HepG2 (cell line): ENCODE measurements around the gene NUP214. TPM values are rescaled to one million over a fixed set of nuclear protein-coding genes. Genes with fewer than 3 reads are reported as not detected.

Source experiments
- KLF15 ChIP-seq: sonication (generic); formaldehyde crosslinking; IDR thresholded peaks from 2 replicates; pipeline ENCODE4 v1.8.1; 2023; ENCODE audit warnings: borderline replicate concordance, mild to moderate bottlenecking, inconsistent platforms, missing genetic modification reagents, mixed read lengths
- MXI1 ChIP-seq: IDR thresholded peaks from 3 replicates; pipeline ENCODE4 v1.6.1; 2012; ENCODE audit warnings: low read depth, low read length, inconsistent platforms, borderline replicate concordance
- SKIL ChIP-seq: sonication (generic); formaldehyde crosslinking; IDR thresholded peaks from 2 replicates; pipeline ENCODE4 v1.8.0; 2022; ENCODE audit warnings: missing genetic modification reagents, mild to moderate bottlenecking, moderate library complexity, borderline replicate concordance
- SP4 ChIP-seq: sonication (generic); formaldehyde crosslinking; IDR thresholded peaks from 2 replicates; pipeline ENCODE4 v1.8.1; 2023; ENCODE audit warnings: mild to moderate bottlenecking, missing genetic modification reagents
- ZNF230 ChIP-seq: sonication (generic); formaldehyde crosslinking; IDR thresholded peaks from 2 replicates; pipeline ENCODE4 v1.4.0; 2020; ENCODE audit warnings: mild to moderate bottlenecking, missing genetic modification reagents
- ZNF263 ChIP-seq: sonication (generic); formaldehyde crosslinking; IDR thresholded peaks from 2 replicates; pipeline ENCODE4 v1.4.0; 2020; ENCODE audit warnings: missing genetic modification reagents
- ZNF276 ChIP-seq: sonication (generic); formaldehyde crosslinking; IDR thresholded peaks from 2 replicates; pipeline ENCODE4 v1.4.0; 2020; ENCODE audit warnings: mild to moderate bottlenecking, low read depth, missing genetic modification reagents
- ZNF318 ChIP-seq: sonication (generic); formaldehyde crosslinking; IDR thresholded peaks from 2 replicates; pipeline ENCODE4 v1.4.0; 2020; ENCODE audit warnings: mild to moderate bottlenecking, missing genetic modification reagents
- ZNF451 ChIP-seq: sonication (generic); formaldehyde crosslinking; IDR thresholded peaks from 2 replicates; pipeline ENCODE4 v1.5.0; 2020; ENCODE audit warnings: mild to moderate bottlenecking, missing genetic modification reagents
- ZNF879 ChIP-seq: sonication (generic); formaldehyde crosslinking; IDR thresholded peaks from 2 replicates; pipeline ENCODE4 v1.8.1; 2023; ENCODE audit warnings: missing genetic modification reagents
- ZSCAN12 ChIP-seq: sonication (generic); formaldehyde crosslinking; IDR thresholded peaks from 2 replicates; pipeline ENCODE4 v1.9.0; 2021; ENCODE audit warnings: mild to moderate bottlenecking, missing genetic modification reagents
- polyA plus RNA-seq, 8 experiments: library from polyadenylated mRNA; depleted of rRNA in 3 of 8; stranded (reverse) in 7 of 8; unstranded in 1 of 8; fragments of >200 nt; fragmentation: Illumina TruSeq in 4 of 8; extraction: Trizol in 4 of 8; gene quantifications; 2 replicates each; pipeline versions ENCODE4 v1.2.1 to v1.2.3, GENCODE V29; 2011 to 2016; ENCODE audit warnings: low read depth in 4 of 8, missing spikeins in 1 of 8, mixed read lengths in 1 of 8; ENCODE audit not compliant: insufficient read depth in 1 of 8
- total RNA-seq, 5 experiments: library from RNA; depleted of rRNA; stranded (reverse); fragments of >200 nt; fragmentation: Illumina TruSeq; extraction: Trizol; gene quantifications; 2 replicates each; pipeline ENCODE4 v1.2.3, GENCODE V29; 2016; ENCODE audit warnings: low read depth in 1 of 5

The NUP214 gene
- total and polyA plus RNA-seq, 2 of the 13 experiments (the other 11 are each of a cell fraction or from before 2014, with no cell fraction given), result 8.4 to 16.0 TPM

DNA sequence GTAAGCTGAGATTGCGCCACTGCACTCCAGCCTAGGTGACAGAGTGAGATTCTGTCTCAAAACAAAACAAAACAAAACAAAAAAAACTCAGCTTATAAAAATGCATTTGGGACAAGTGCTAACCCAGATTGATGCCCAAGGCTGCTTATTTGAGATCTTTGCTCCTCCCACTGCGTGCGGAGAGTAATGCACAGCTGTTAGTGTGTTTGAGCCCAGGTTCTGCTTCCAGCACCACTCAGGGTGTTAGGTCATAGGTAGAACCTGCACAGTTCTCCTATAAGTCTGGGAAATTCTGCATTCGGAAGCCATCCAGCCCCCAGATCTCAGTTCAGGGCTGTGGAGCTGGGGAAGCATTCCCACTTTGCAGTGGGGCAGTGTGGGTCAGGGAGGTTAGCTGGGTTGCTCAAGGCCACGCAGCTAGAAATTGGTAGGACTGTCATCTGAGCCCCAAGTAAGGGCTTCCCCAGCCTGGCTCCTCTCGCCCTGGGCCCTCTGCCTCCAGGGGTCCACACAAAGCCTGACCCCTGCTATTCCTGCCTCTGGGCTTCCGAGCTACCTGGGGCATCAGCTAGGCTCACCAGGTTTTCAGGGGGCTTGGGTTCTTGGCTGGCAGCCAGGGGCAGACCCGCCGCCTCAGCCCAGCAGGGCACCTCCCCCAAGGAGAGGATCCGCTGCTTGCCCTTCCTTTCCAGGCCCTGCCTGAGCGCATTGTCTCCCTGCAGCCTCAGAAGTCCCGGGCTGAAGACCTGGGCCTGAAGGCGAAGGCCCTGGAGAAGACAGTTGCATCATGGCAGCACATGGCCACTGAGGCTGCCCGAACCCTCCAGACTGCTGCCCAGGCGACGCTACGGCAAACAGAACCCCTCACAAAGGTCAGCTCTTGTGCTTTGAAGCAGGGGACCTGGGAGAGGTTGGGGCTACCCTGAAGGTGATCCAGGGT lies 46.7 kb upstream of the NUP214 start (continued):
- TF ChIP-seq ZNF318 (CRISPR knock-in tag), result no peak
- TF ChIP-seq ZSCAN12, result no peak
- no peak for TF ChIP-seq ZNF879
- no peak for TF ChIP-seq SP4
- no peak for TF ChIP-seq ZNF451 (CRISPR knock-in tag)
- no peak for TF ChIP-seq MXI1
- TF ChIP-seq ZNF230 (CRISPR knock-in tag), result no peak
- TF ChIP-seq SKIL, result peak; percentile 67; the same call in 1 of the 2 replicates
- no peak for TF ChIP-seq ZNF263
- TF ChIP-seq KLF15 (CRISPR knock-in tag), result no peak
- TF ChIP-seq ZNF276, result no peak
